ENCODE measurements around the gene RAB3B. TPM values are rescaled to one million over a fixed set of nuclear protein-coding genes. Genes with fewer than 3 reads are reported as not detected.

Gene RAB3B
- total and polyA plus RNA-seq, 9 of the 15 experiments (the other 6 are each of a cell fraction or from before 2014, with no cell fraction given), result 0.07 to 0.47 (median 0.27) TPM

DNA sequence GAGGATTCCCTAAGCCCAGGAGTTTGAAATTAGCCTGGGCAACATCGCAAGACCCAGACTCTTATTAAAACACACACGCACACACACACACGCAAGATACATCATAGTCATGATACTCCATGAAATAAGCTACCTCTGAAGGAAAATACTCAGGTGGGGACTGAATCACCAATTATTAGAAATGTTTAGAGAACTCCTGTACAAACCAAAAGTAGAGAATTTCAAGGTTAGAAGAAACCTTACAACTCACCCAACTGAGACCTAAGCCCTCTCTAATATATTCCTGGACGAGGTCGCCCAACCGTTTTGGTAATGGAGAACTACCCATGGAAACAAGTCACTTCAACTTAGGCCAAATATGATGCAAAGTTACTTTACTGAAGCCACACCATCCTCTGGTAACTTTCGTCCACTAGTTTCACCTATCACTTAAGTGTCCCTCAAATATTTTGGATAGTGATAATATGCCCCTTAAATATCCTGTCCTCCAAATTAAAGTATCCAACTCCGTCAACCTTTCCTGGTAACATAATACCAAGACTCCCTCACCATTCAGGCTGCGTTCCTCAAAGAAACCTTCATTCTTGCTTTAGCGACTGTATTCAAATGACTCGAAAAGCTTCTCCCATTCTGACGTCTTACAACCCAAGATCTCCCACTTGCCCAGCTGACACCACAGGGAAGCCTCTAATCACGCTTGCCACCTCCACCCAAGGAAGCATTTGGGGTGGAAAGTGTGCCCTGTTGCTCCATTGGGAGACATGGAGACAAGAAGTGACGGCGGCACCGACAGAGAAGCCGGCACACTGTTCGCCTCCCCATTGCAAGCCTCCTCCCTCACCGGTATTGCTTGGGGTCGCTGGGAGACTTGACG is 112.8 kb downstream of the RAB3B start (continued):
- TF ChIP-seq, protein P1, sequence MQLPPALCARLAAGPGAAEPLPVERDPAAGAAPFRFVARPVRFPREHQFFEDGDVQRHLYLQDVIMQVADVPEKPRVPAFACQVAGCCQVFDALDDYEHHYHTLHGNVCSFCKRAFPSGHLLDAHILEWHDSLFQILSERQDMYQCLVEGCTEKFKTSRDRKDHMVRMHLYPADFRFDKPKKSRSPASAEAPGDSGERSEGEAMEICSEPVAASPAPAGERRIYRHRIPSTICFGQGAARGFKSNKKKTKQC (CRISPR knock-in tag; IDR thresholded peaks at IDR 0.05), result no peak
- TF ChIP-seq, protein P2, sequence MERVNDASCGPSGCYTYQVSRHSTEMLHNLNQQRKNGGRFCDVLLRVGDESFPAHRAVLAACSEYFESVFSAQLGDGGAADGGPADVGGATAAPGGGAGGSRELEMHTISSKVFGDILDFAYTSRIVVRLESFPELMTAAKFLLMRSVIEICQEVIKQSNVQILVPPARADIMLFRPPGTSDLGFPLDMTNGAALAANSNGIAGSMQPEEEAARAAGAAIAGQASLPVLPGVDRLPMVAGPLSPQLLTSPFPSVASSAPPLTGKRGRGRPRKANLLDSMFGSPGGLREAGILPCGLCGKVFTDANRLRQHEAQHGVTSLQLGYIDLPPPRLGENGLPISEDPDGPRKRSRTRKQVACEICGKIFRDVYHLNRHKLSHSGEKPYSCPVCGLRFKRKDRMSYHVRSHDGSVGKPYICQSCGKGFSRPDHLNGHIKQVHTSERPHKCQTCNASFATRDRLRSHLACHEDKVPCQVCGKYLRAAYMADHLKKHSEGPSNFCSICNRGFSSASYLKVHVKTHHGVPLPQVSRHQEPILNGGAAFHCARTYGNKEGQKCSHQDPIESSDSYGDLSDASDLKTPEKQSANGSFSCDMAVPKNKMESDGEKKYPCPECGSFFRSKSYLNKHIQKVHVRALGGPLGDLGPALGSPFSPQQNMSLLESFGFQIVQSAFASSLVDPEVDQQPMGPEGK (CRISPR knock-in tag; IDR thresholded peaks at IDR 0.05; ENCODE audit: borderline replicate concordance), result no peak
- TF ChIP-seq ZNF121 (CRISPR knock-in tag; conservative IDR thresholded peaks at IDR 0.05) (no peak), HSF4 (CRISPR knock-in tag; IDR thresholded peaks at IDR 0.05; ENCODE audit: borderline replicate concordance) (no peak), POLR3G (IDR thresholded peaks at IDR 0.05; ENCODE audit: extremely low read depth, insufficient read length, insufficient replicate concordance) (no peak), GABPA (tag; conservative IDR thresholded peaks at IDR 0.05; ENCODE audit: low read depth) (no peak), GATAD2B (IDR thresholded peaks at IDR 0.05; ENCODE audit: borderline replicate concordance) (peak; percentile 74; the same call in 1 of the 2 replicates), ZC3H4 (CRISPR knock-in tag; IDR thresholded peaks at IDR 0.05; ENCODE audit: borderline replicate concordance) (no peak), SMAD3 (CRISPR knock-in tag; conservative IDR thresholded peaks at IDR 0.05) (no peak)
- TF ChIP-seq, protein P3, sequence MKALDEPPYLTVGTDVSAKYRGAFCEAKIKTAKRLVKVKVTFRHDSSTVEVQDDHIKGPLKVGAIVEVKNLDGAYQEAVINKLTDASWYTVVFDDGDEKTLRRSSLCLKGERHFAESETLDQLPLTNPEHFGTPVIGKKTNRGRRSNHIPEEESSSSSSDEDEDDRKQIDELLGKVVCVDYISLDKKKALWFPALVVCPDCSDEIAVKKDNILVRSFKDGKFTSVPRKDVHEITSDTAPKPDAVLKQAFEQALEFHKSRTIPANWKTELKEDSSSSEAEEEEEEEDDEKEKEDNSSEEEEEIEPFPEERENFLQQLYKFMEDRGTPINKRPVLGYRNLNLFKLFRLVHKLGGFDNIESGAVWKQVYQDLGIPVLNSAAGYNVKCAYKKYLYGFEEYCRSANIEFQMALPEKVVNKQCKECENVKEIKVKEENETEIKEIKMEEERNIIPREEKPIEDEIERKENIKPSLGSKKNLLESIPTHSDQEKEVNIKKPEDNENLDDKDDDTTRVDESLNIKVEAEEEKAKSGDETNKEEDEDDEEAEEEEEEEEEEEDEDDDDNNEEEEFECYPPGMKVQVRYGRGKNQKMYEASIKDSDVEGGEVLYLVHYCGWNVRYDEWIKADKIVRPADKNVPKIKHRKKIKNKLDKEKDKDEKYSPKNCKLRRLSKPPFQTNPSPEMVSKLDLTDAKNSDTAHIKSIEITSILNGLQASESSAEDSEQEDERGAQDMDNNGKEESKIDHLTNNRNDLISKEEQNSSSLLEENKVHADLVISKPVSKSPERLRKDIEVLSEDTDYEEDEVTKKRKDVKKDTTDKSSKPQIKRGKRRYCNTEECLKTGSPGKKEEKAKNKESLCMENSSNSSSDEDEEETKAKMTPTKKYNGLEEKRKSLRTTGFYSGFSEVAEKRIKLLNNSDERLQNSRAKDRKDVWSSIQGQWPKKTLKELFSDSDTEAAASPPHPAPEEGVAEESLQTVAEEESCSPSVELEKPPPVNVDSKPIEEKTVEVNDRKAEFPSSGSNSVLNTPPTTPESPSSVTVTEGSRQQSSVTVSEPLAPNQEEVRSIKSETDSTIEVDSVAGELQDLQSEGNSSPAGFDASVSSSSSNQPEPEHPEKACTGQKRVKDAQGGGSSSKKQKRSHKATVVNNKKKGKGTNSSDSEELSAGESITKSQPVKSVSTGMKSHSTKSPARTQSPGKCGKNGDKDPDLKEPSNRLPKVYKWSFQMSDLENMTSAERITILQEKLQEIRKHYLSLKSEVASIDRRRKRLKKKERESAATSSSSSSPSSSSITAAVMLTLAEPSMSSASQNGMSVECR (CRISPR knock-in tag; IDR thresholded peaks at IDR 0.05), result no peak; the same call in 1 of the 2 replicates
- TF ChIP-seq, protein P4, sequence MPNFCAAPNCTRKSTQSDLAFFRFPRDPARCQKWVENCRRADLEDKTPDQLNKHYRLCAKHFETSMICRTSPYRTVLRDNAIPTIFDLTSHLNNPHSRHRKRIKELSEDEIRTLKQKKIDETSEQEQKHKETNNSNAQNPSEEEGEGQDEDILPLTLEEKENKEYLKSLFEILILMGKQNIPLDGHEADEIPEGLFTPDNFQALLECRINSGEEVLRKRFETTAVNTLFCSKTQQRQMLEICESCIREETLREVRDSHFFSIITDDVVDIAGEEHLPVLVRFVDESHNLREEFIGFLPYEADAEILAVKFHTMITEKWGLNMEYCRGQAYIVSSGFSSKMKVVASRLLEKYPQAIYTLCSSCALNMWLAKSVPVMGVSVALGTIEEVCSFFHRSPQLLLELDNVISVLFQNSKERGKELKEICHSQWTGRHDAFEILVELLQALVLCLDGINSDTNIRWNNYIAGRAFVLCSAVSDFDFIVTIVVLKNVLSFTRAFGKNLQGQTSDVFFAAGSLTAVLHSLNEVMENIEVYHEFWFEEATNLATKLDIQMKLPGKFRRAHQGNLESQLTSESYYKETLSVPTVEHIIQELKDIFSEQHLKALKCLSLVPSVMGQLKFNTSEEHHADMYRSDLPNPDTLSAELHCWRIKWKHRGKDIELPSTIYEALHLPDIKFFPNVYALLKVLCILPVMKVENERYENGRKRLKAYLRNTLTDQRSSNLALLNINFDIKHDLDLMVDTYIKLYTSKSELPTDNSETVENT (CRISPR knock-in tag; IDR thresholded peaks at IDR 0.05), result no peak
- TF ChIP-seq, protein P5, sequence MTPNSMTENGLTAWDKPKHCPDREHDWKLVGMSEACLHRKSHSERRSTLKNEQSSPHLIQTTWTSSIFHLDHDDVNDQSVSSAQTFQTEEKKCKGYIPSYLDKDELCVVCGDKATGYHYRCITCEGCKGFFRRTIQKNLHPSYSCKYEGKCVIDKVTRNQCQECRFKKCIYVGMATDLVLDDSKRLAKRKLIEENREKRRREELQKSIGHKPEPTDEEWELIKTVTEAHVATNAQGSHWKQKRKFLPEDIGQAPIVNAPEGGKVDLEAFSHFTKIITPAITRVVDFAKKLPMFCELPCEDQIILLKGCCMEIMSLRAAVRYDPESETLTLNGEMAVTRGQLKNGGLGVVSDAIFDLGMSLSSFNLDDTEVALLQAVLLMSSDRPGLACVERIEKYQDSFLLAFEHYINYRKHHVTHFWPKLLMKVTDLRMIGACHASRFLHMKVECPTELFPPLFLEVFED (CRISPR knock-in tag; conservative IDR thresholded peaks at IDR 0.05), result 0 out of 2 replicates have a peak, but pooled peaks have one; percentile 2
- TF ChIP-seq, protein P6, sequence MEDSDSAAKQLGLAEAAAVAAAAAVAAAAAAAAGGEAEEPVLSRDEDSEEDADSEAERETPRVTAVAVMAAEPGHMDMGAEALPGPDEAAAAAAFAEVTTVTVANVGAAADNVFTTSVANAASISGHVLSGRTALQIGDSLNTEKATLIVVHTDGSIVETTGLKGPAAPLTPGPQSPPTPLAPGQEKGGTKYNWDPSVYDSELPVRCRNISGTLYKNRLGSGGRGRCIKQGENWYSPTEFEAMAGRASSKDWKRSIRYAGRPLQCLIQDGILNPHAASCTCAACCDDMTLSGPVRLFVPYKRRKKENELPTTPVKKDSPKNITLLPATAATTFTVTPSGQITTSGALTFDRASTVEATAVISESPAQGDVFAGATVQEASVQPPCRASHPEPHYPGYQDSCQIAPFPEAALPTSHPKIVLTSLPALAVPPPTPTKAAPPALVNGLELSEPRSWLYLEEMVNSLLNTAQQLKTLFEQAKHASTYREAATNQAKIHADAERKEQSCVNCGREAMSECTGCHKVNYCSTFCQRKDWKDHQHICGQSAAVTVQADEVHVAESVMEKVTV (CRISPR knock-in tag; IDR thresholded peaks at IDR 0.05), result no peak
